Measurements from ENCODE around the gene DNAJB5.
A peak's percentile ranks its signal among the peaks of the same experiment; 100 is the strongest.
"Not testable (repeated sequence)": the region's sequence is repeated elsewhere in the genome, so short reads cannot be mapped to it uniquely, and the experiment has no call there.

The DNAJB5 gene

DNA sequence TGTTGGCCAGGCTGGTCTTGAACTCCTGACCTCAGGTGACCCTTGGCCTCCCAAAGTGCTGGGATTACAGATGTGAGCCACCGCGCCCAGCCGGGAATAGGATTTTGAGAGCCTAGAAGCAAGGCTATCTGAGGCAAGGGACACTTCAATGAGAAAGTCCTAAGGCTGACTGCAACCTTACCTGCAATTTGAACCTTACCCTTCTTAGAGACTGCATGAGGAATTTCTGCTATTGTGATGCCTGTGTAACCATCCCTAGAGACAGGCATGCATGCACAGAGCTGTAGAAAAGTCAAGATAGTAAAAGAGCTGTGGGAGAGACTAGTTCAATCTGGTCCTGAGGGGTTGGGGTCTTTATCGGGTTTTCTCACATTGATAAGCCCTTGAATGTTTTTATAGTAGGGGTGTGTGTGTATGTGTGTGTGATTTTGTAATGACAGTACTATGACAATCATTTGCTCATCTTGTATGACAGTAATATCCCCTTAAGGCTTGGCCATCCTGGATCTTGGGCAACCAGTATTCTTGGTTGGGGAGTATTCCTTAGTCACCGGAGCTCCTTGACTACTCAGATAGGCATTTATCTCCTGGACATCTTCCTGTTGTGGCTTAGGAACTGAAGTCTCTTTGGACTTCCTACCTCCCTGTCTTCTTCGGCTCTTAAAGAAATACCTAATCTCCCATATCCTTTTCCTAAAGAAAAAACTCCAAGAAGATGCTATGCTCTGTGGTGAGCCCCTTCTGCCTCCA, 11.2 kb downstream of the DNAJB5 start:
- DNase-seq (ENCODE audit: low read depth) = peak; percentile 91

GRCh38 chr9:35001285-35001677, 11.7 kb downstream of the DNAJB5 start:
- DNase-seq (ENCODE audit: low read depth) = no peak

GRCh38 chr9:35001803-35002502, 12.4 kb downstream of the DNAJB5 start:
- DNase-seq (ENCODE audit: low read depth) = peak; percentile 69

DNA sequence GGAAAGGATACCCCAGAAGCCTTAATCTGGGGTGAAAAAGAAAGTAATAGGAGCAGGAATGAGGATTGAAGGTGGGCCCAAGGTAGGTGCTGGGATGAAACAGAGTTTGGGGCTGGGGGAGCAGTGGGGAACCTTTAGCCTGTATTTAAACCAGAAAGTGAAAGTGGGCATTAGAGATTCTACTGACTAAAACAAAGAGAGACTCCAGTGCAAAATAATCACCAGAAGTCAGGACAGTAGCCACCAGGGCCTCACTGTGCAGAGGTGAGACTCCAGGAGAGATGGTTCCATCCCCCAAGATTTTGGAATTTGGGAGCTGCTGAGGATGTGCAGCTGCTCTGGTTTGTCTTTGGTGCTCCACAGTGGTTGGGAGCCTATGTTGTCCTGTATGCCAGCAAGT, 13.1 kb downstream of the DNAJB5 start:
- DNase-seq (ENCODE audit: low read depth) = no peak

DNA sequence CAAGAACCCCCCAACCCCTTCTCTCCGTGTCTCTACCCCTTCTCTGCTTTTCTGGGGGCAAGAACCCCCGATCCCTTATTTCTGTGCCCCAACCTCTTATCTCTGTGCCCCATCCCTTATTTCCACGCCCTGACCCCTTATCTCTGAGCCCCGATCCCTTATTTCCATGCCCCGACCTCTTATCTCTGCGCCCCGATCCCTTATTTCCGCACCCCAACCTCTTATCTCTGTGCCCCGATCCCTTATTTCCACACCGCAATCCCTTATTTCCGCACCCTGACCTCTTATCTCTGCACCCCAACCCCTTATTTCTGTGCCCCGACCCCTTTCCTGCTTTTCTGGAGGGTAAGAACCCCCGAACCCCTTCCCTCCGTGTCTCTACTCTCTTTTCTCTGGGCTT, 14.8 kb downstream of the DNAJB5 start:
- not testable (repeated sequence) for DNase-seq (ENCODE audit: low read depth)

DNA sequence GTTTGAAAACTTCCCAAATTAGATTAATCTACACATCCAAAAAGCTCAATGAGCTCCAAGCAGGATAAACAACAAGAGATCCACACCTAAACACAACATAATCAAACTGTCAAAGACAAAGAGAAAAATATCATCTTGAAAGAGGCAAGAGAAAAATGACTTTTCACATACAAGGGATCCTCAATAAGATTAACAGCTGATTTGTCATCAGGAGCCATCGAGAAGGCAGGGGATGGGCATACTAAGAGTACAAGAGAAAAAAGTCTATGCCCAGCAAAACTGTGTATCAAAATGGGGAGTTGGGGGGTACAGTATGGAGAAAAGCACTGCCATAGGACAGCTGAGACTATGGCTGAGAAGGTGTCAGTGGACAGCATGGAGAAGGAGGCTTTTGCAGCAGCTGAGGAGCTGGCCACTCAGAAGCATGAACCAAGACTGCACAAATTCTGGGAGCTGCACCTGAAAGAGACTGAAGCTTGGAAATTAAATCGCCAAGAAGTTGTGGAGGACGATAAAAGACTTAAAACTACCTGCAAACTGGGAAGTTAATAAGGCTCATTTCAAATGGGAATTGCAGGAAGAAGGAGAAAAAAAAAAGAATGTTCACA, 20.9 kb downstream of the DNAJB5 start:
- DNase-seq (ENCODE audit: low read depth) = no peak

DNA sequence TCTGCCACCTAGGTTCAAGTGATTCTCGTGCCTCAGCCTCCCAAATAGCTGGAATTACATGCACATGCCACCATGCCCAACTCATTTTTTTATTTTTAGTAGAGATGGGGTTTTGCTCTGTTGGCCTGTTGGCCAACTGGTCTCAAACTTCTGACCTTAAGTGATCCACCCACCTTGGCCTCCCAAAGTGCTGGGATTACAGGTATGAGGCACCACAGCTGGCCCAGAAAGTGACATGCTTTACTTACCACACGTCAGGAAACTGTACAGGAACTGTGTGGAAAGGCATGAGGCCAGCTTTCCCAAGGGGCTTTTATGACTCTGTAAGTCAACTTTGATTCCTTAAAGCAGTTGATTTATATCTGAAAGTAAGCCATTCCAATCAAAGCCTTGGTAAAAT, 25.0 kb downstream of the DNAJB5 start:
- no peak for DNase-seq (ENCODE audit: low read depth)

GRCh38 chr9:35023443-35023842, 33.9 kb downstream of the DNAJB5 start:
- DNase-seq (ENCODE audit: low read depth) = not testable (repeated sequence)

DNA sequence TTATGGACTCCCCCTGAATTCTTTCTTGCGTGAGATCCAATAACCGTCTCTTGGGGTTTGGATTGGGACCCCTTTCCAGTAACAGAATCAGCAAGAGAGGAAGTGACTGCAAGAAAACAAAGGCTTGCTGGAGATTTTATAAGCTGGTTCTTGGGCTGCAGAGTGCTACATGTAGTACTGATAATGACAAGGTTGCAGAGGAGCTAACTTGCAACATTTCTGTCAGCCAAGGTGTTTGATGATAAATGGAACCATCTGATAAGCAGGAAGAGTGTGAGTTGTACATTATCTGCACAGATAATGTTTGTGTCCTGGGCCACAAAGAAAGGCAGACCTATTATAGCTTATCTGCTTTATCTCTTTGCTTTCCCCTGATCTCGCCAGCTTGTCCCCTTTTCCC, 37.1 kb downstream of the DNAJB5 start:
- no peak for DNase-seq (ENCODE audit: low read depth)

DNA sequence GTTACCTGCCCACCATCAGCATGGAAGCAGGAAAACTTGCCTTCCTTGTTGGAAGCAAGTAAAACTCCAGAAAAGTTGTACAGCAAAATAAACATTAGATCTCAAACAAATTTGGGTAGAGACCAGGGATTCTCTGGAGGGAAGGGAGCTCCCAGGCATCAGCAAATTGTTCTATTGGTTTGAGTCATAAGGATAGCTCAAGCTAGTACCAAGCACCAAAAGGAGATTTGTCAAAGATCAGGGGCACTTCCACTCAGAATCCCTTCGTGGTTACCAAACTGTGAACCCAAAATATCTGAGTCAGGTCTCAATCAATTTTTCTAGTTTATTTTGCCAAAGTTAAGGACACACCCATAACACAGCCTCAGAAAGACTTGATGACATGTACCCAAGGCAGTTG, 37.8 kb downstream of the DNAJB5 start:
- no peak for DNase-seq (ENCODE audit: low read depth)

GRCh38 chr9:35027860-35028259, 38.3 kb downstream of the DNAJB5 start:
- DNase-seq (ENCODE audit: low read depth) = no peak

DNA sequence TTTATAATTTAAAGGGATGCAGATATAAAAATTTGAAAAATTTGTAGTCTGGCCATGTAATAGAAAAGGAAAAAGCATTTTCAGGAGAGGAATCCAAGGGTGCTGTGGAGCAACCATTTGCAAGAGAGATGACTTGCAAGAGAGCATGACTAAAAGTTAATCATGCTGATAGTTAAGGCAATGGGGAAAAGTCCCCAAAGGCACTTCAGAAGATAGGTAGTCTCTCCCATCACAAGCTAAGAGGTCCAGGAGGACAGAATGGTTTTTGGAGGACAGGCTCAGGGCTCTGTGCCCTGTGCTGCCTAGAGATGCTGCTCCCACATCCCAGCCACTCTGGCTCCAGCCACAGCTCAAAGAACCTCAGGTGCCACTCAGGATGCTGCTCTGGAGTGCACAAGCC, 38.8 kb downstream of the DNAJB5 start:
- peak; percentile 46 for DNase-seq (ENCODE audit: low read depth)

- DNase-seq (ENCODE audit: low read depth) = no peak
These were observed 39.7 kb downstream of the DNAJB5 start for GRCh38 chr9:35029241-35029640.

GRCh38 chr9:35029852-35030251, 40.3 kb downstream of the DNAJB5 start:
- DNase-seq (ENCODE audit: low read depth) = no peak

DNA sequence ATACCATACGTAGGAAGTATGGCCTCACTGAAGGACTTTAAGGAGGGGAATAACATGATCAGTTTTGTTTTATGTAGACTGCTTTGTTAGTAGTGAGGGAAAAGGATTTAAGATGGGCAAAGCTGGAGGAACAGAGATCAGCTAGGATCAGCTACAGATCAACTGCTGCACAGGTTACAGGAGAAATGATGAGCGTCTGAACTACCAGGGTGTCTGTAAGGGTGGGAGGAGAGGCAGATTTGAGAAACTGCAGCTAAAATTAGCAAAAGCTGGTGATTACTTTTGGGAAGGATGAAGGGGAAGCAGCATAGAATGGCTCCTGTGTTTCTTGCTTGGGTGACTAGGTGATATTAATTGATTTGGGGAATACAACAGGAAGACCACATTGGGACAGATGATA, 43.6 kb downstream of the DNAJB5 start:
- no peak for DNase-seq (ENCODE audit: low read depth)

GRCh38 chr9:35035851-35036701, 46.5 kb downstream of the DNAJB5 start:
- peak; percentile 87 for DNase-seq (ENCODE audit: low read depth)

- DNase-seq (ENCODE audit: low read depth) = peak; percentile 71
These were observed 52.6 kb downstream of the DNAJB5 start for GRCh38 chr9:35042081-35042604.

GRCh38 chr9:35042891-35043545, 53.5 kb downstream of the DNAJB5 start:
- DNase-seq (ENCODE audit: low read depth) = no peak

- no peak for DNase-seq (ENCODE audit: low read depth)
These were observed 54.5 kb downstream of the DNAJB5 start for GRCh38 chr9:35044071-35044470.
